HEK293 (cell line): ENCODE results near the gene CRY1.

ENCODE experiments used
- GFI1B ChIP-seq: fragments of 450-650 bp; formaldehyde crosslinking; IDR thresholded peaks from 2 replicates; pipeline ENCODE4 v1.5.1; 2016; ENCODE audit warnings: missing biosample characterization, missing genetic modification characterization
- HOXA7 ChIP-seq: sonication (generic); formaldehyde crosslinking; IDR thresholded peaks from 2 replicates; pipeline ENCODE4 v1.8.1; 2022; ENCODE audit warnings: missing genetic modification reagents, borderline replicate concordance
- HOXC10 ChIP-seq: sonication (generic); formaldehyde crosslinking; IDR thresholded peaks from 2 replicates; pipeline ENCODE4 v1.8.1; 2023; ENCODE audit warnings: mild to moderate bottlenecking, missing genetic modification reagents
- IKZF3 ChIP-seq: fragments of 450-650 bp; IDR thresholded peaks from 2 replicates; pipeline ENCODE4 v1.5.0; 2018; ENCODE audit warnings: missing biosample characterization, mild to moderate bottlenecking, missing genetic modification characterization, moderate library complexity
- OVOL3 ChIP-seq: fragments of 450-650 bp; formaldehyde crosslinking; IDR thresholded peaks from 2 replicates; pipeline ENCODE4 v1.5.1; 2016; ENCODE audit warnings: missing biosample characterization, missing genetic modification characterization
- REPIN1 ChIP-seq: fragments of 450-650 bp; formaldehyde crosslinking; IDR thresholded peaks from 2 replicates; pipeline ENCODE4 v1.5.1; 2017; ENCODE audit warnings: missing biosample characterization, missing genetic modification characterization, low read depth
- YY1 ChIP-seq: fragments of 450-650 bp; formaldehyde crosslinking; IDR thresholded peaks from 2 replicates; pipeline ENCODE4 v1.5.1; 2018; ENCODE audit warnings: missing biosample characterization, missing genetic modification characterization
- YY2 ChIP-seq: fragments of 450-650 bp; formaldehyde crosslinking; IDR thresholded peaks from 2 replicates; pipeline ENCODE4 v1.5.1; 2016; ENCODE audit warnings: missing biosample characterization, missing genetic modification characterization
- ZBTB1 ChIP-seq: fragments of 450-650 bp; formaldehyde crosslinking; IDR thresholded peaks from 2 replicates; pipeline ENCODE4 v1.5.1; 2016; ENCODE audit warnings: missing biosample characterization, missing genetic modification characterization
- ZFHX2 ChIP-seq: fragments of 450-650 bp; formaldehyde crosslinking; conservative IDR thresholded peaks from 2 replicates; pipeline ENCODE4 v1.5.1; 2016; ENCODE audit warnings: missing biosample characterization, missing genetic modification characterization
- ZFP3 ChIP-seq: fragments of 450-650 bp; formaldehyde crosslinking; IDR thresholded peaks from 2 replicates; pipeline ENCODE4 v1.5.1; 2016; ENCODE audit warnings: low read depth, missing biosample characterization, missing genetic modification characterization
- ZNF10 ChIP-seq: fragments of 450-650 bp; formaldehyde crosslinking; IDR thresholded peaks from 2 replicates; pipeline ENCODE4 v1.5.1; 2017; ENCODE audit warnings: missing biosample characterization, missing genetic modification characterization
- ZNF157 ChIP-seq: fragments of 450-650 bp; formaldehyde crosslinking; IDR thresholded peaks from 2 replicates; pipeline ENCODE4 v1.5.1; 2016; ENCODE audit warnings: missing biosample characterization, missing genetic modification characterization
- ZNF169 ChIP-seq: fragments of 450-650 bp; formaldehyde crosslinking; IDR thresholded peaks from 2 replicates; pipeline ENCODE4 v1.5.1; 2016; ENCODE audit warnings: missing biosample characterization, missing genetic modification characterization
- ZNF404 ChIP-seq: fragments of 450-650 bp; formaldehyde crosslinking; IDR thresholded peaks from 2 replicates; pipeline ENCODE4 v1.5.1; 2017; ENCODE audit warnings: missing biosample characterization, missing genetic modification characterization
- ZNF416 ChIP-seq: fragments of 450-650 bp; formaldehyde crosslinking; IDR thresholded peaks from 2 replicates; pipeline ENCODE4 v1.5.1; 2016; ENCODE audit warnings: missing biosample characterization, missing genetic modification characterization
- ZNF473 ChIP-seq: fragments of 450-650 bp; formaldehyde crosslinking; IDR thresholded peaks from 2 replicates; pipeline ENCODE4 v1.5.1; 2017; ENCODE audit warnings: missing biosample characterization, missing genetic modification characterization
- ZNF501 ChIP-seq: fragments of 450-650 bp; formaldehyde crosslinking; IDR thresholded peaks from 2 replicates; pipeline ENCODE4 v1.5.1; 2016; ENCODE audit warnings: missing biosample characterization, missing genetic modification characterization
- ZNF544 ChIP-seq: fragments of 450-650 bp; formaldehyde crosslinking; IDR thresholded peaks from 2 replicates; pipeline ENCODE4 v1.5.0; 2017; ENCODE audit warnings: missing biosample characterization, missing genetic modification characterization
- ZNF549 ChIP-seq: fragments of 450-650 bp; IDR thresholded peaks from 2 replicates; pipeline ENCODE4 v1.5.1; 2018; ENCODE audit warnings: missing biosample characterization, missing genetic modification characterization, mild to moderate bottlenecking, inconsistent platforms, moderate library complexity
- ZNF596 ChIP-seq: fragments of 450-650 bp; IDR thresholded peaks from 2 replicates; pipeline ENCODE4 v1.5.0; 2018; ENCODE audit warnings: missing biosample characterization, mild to moderate bottlenecking, missing genetic modification characterization, moderate library complexity
- ZNF660 ChIP-seq: fragments of 450-650 bp; IDR thresholded peaks from 2 replicates; pipeline ENCODE4 v1.5.1; 2018; ENCODE audit warnings: missing biosample characterization, mild to moderate bottlenecking, missing genetic modification characterization
- ZNF664 ChIP-seq: fragments of 450-650 bp; formaldehyde crosslinking; IDR thresholded peaks from 2 replicates; pipeline ENCODE4 v1.5.1; 2016; ENCODE audit warnings: missing biosample characterization, missing genetic modification characterization
- ZNF791 ChIP-seq: fragments of 450-650 bp; formaldehyde crosslinking; IDR thresholded peaks from 2 replicates; pipeline ENCODE4 v1.5.1; 2016; ENCODE audit warnings: missing biosample characterization, missing genetic modification characterization
- ZSCAN23 ChIP-seq: fragments of 450-650 bp; formaldehyde crosslinking; IDR thresholded peaks from 2 replicates; pipeline ENCODE4 v1.5.1; 2016; ENCODE audit warnings: missing biosample characterization, missing genetic modification characterization
- ZSCAN30 ChIP-seq: fragments of 450-650 bp; IDR thresholded peaks from 2 replicates; pipeline ENCODE4 v1.5.1; 2018; ENCODE audit warnings: missing biosample characterization, mild to moderate bottlenecking, missing genetic modification characterization, moderate library complexity
- TF ChIP-seq, protein P1 (sequence below): fragments of 450-650 bp; formaldehyde crosslinking; IDR thresholded peaks from 2 replicates; pipeline ENCODE4 v1.5.1; 2016; ENCODE audit warnings: missing biosample characterization, missing genetic modification characterization
- TF ChIP-seq, protein P2 (sequence below): fragments of 450-650 bp; formaldehyde crosslinking; IDR thresholded peaks from 2 replicates; pipeline ENCODE4 v1.5.1; 2016; ENCODE audit warnings: missing biosample characterization, missing genetic modification characterization
- TF ChIP-seq, protein P3 (sequence below): fragments of 450-650 bp; formaldehyde crosslinking; IDR thresholded peaks from 2 replicates; pipeline ENCODE4 v1.5.1; 2016; ENCODE audit warnings: missing biosample characterization, missing genetic modification characterization
- TF ChIP-seq, protein P4 (sequence below): fragments of 450-650 bp; formaldehyde crosslinking; IDR thresholded peaks from 2 replicates; pipeline ENCODE4 v1.5.1; 2016; ENCODE audit warnings: missing biosample characterization, missing genetic modification characterization
- TF ChIP-seq, protein P5 (sequence below): fragments of 450-650 bp; formaldehyde crosslinking; IDR thresholded peaks from 2 replicates; pipeline ENCODE4 v1.5.1; 2016; ENCODE audit warnings: missing biosample characterization, missing genetic modification characterization

CRY1 gene

DNA sequence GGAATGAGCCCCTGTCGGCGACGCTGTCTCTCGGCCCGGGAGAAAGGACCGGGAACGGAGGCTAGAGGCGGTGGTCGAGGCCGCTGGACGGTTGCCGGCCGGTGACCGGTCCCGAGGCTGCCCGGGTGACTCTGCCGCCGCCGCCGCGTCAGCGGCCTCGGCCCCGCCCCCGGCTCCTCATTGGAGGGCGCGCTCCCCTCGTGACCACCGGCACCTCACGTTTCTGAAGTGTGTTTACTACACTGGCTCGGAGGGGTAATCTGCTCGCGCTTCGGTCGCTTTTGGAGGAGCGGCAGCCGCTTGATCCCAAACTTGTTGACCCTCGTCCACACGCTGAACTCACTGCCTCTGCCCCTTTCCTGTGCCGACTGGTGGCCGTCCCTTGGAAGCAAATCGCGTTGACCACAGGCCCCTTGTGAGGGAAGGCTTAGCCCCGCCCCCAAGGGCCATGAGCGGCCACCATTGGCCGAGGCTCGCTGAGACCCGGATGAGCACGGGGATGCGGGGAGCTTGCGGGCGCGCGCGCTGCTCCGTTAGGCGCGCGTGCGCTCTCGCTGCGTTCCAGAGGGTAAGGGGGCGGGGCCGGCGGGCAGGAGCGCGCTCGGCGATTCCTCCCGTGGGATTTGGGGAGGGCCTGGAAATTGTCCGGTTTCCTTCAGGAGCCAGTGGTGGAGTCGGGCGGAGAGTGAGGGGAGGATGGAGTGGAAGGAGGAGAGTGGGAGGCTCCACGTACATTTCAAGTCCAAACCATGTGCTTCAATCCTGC, at the start of gene CRY1 (continued):
- TF ChIP-seq, protein P1, sequence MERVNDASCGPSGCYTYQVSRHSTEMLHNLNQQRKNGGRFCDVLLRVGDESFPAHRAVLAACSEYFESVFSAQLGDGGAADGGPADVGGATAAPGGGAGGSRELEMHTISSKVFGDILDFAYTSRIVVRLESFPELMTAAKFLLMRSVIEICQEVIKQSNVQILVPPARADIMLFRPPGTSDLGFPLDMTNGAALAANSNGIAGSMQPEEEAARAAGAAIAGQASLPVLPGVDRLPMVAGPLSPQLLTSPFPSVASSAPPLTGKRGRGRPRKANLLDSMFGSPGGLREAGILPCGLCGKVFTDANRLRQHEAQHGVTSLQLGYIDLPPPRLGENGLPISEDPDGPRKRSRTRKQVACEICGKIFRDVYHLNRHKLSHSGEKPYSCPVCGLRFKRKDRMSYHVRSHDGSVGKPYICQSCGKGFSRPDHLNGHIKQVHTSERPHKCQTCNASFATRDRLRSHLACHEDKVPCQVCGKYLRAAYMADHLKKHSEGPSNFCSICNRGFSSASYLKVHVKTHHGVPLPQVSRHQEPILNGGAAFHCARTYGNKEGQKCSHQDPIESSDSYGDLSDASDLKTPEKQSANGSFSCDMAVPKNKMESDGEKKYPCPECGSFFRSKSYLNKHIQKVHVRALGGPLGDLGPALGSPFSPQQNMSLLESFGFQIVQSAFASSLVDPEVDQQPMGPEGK (tag by site-specific recombination) = peak; percentile 85
- TF ChIP-seq ZNF416 (tag by site-specific recombination) (no peak), ZFP3 (tag by site-specific recombination) (no peak), REPIN1 (tag by site-specific recombination) (no peak), HOXA7 (CRISPR knock-in tag) (no peak), ZNF664 (tag by site-specific recombination) (no peak), IKZF3 (peak; percentile 98), ZSCAN30 (0 out of 2 replicates have a peak, but pooled peaks have one; percentile 23), ZFHX2 (tag by site-specific recombination) (no peak; the same call in 1 of the 2 replicates), ZNF549 (no peak), ZNF791 (tag by site-specific recombination) (no peak), ZNF501 (tag by site-specific recombination) (0 out of 2 replicates have a peak, but pooled peaks have one; percentile 38), OVOL3 (tag by site-specific recombination) (peak; percentile 88; the same call in 1 of the 2 replicates), ZNF404 (tag by site-specific recombination) (no peak), ZNF544 (no peak), ZNF596 (tag by site-specific recombination) (no peak), ZBTB1 (tag by site-specific recombination) (no peak), YY1 (tag by site-specific recombination) (no peak), ZNF10 (tag by site-specific recombination) (no peak), ZNF660 (tag by site-specific recombination) (peak; percentile 21; the same call in 1 of the 2 replicates), YY2 (tag by site-specific recombination) (no peak), ZNF157 (tag by site-specific recombination) (no peak), HOXC10 (CRISPR knock-in tag) (no peak), GFI1B (tag by site-specific recombination) (no peak), ZNF169 (tag by site-specific recombination) (no peak), ZSCAN23 (tag by site-specific recombination) (no peak), ZNF473 (tag by site-specific recombination) (no peak)
- TF ChIP-seq, protein P2, sequence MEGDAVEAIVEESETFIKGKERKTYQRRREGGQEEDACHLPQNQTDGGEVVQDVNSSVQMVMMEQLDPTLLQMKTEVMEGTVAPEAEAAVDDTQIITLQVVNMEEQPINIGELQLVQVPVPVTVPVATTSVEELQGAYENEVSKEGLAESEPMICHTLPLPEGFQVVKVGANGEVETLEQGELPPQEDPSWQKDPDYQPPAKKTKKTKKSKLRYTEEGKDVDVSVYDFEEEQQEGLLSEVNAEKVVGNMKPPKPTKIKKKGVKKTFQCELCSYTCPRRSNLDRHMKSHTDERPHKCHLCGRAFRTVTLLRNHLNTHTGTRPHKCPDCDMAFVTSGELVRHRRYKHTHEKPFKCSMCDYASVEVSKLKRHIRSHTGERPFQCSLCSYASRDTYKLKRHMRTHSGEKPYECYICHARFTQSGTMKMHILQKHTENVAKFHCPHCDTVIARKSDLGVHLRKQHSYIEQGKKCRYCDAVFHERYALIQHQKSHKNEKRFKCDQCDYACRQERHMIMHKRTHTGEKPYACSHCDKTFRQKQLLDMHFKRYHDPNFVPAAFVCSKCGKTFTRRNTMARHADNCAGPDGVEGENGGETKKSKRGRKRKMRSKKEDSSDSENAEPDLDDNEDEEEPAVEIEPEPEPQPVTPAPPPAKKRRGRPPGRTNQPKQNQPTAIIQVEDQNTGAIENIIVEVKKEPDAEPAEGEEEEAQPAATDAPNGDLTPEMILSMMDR (tag by site-specific recombination) = 0 out of 2 replicates have a peak, but pooled peaks have one; percentile 14
- TF ChIP-seq, protein P3, sequence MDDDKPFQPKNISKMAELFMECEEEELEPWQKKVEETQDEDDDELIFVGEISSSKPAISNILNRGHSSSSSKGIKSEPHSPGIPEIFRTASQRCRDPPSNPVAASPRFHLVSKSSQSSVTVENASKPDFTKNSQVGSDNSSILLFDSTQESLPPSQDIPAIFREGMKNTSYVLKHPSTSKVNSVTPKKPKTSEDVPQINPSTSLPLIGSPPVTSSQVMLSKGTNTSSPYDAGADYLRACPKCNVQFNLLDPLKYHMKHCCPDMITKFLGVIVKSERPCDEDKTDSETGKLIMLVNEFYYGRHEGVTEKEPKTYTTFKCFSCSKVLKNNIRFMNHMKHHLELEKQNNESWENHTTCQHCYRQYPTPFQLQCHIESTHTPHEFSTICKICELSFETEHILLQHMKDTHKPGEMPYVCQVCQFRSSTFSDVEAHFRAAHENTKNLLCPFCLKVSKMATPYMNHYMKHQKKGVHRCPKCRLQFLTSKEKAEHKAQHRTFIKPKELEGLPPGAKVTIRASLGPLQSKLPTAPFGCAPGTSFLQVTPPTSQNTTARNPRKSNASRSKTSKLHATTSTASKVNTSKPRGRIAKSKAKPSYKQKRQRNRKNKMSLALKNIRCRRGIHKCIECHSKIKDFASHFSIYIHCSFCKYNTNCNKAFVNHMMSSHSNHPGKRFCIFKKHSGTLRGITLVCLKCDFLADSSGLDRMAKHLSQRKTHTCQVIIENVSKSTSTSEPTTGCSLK (tag by site-specific recombination) = no peak
- TF ChIP-seq, protein P4, sequence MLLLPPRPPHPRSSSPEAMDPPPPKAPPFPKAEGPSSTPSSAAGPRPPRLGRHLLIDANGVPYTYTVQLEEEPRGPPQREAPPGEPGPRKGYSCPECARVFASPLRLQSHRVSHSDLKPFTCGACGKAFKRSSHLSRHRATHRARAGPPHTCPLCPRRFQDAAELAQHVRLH = no peak
- TF ChIP-seq, protein P5, sequence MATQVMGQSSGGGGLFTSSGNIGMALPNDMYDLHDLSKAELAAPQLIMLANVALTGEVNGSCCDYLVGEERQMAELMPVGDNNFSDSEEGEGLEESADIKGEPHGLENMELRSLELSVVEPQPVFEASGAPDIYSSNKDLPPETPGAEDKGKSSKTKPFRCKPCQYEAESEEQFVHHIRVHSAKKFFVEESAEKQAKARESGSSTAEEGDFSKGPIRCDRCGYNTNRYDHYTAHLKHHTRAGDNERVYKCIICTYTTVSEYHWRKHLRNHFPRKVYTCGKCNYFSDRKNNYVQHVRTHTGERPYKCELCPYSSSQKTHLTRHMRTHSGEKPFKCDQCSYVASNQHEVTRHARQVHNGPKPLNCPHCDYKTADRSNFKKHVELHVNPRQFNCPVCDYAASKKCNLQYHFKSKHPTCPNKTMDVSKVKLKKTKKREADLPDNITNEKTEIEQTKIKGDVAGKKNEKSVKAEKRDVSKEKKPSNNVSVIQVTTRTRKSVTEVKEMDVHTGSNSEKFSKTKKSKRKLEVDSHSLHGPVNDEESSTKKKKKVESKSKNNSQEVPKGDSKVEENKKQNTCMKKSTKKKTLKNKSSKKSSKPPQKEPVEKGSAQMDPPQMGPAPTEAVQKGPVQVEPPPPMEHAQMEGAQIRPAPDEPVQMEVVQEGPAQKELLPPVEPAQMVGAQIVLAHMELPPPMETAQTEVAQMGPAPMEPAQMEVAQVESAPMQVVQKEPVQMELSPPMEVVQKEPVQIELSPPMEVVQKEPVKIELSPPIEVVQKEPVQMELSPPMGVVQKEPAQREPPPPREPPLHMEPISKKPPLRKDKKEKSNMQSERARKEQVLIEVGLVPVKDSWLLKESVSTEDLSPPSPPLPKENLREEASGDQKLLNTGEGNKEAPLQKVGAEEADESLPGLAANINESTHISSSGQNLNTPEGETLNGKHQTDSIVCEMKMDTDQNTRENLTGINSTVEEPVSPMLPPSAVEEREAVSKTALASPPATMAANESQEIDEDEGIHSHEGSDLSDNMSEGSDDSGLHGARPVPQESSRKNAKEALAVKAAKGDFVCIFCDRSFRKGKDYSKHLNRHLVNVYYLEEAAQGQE (tag by site-specific recombination) = peak; percentile 22; the same call in 1 of the 2 replicates
